ENCODE data around the gene RPL27A.

DNA sequence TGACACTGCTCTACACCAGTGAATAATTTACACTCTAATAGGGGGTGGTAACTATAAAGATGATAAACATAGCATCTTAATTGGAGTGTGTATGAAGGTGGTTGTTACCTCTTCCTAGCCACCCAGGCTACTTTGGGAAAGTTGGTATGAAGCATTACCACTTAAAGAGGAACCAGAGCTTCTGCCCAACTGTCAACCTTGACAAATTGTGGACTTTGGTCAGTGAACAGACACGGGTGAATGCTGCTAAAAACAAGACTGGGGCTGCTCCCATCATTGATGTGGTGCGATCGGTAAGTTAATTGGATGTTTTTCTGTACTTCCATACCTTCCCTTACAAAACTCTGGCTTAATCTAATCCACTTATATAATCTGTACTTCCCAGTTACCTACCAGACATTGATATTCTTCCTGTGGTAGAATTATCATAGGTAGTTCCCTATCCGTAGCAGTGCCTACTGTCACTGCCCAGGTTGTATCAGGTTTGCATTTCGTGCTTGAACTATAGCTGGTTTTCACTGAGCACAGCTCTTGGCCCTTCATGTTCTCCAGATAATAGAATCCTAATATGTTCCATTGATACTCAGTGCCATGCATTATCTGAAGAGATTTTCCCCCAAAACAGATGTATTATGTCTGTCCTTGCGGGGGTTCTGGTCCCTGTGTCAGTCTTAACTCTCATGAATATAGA lies 2.2 kb downstream of the RPL27A start:
- TF ChIP-seq CTCF (IDR thresholded peaks at IDR 0.05; ENCODE audit: low read depth, low read length, poor library complexity, severe bottlenecking), result no peak
- TF ChIP-seq EZH2phosphoT487 (IDR thresholded peaks at IDR 0.05; ENCODE audit: borderline replicate concordance, low read length), result no peak
